Islet of Langerhans (tissue), 1 donor: Measurements from ENCODE around the gene LYRM4.

Experiments
- FAIRE-seq: peaks from one replicate; lab custom pipeline; 2011; peaks lifted over from hg19 to GRCh38; lab: Jason Lieb, UNC

LYRM4 gene

GRCh38 chr6:5203546-5203945, 57.2 kb downstream of the LYRM4 start:
- FAIRE-seq, result no peak

- no peak for FAIRE-seq
Observed at GRCh38 chr6:5202941-5203340, 57.8 kb downstream of the LYRM4 start.

GRCh38 chr6:5202206-5202605, 58.5 kb downstream of the LYRM4 start:
- no peak for FAIRE-seq

- no peak for FAIRE-seq
Observed at GRCh38 chr6:5201271-5201670, 59.5 kb downstream of the LYRM4 start.

GRCh38 chr6:5199702-5200101, 61.0 kb downstream of the LYRM4 start:
- FAIRE-seq, result no peak

- no peak for FAIRE-seq
Observed at GRCh38 chr6:5199283-5199682, 61.5 kb downstream of the LYRM4 start.

- no peak for FAIRE-seq
Observed at GRCh38 chr6:5197084-5197483, 63.7 kb downstream of the LYRM4 start.

GRCh38 chr6:5192135-5192794, 68.5 kb downstream of the LYRM4 start:
- FAIRE-seq, result no peak

- no peak for FAIRE-seq
Observed at GRCh38 chr6:5191722-5192121, 69.0 kb downstream of the LYRM4 start.

- FAIRE-seq, result no peak
Observed at GRCh38 chr6:5191222-5191621, 69.5 kb downstream of the LYRM4 start.

- FAIRE-seq, result no peak
Observed at GRCh38 chr6:5190507-5190906, 70.2 kb downstream of the LYRM4 start.

- no peak for FAIRE-seq
Observed at GRCh38 chr6:5188646-5189045, 72.1 kb downstream of the LYRM4 start.

- no peak for FAIRE-seq
Observed at GRCh38 chr6:5184878-5185277, 75.9 kb downstream of the LYRM4 start.

- FAIRE-seq, result no peak
Observed at GRCh38 chr6:5184218-5184617, 76.5 kb downstream of the LYRM4 start.

- FAIRE-seq, result no peak
Observed at GRCh38 chr6:5181510-5182317, 79.0 kb downstream of the LYRM4 start.

- FAIRE-seq, result no peak
Observed at GRCh38 chr6:5180636-5181035, 80.1 kb downstream of the LYRM4 start.

GRCh38 chr6:5179917-5180316, 80.8 kb downstream of the LYRM4 start:
- FAIRE-seq, result no peak

- FAIRE-seq, result no peak
Observed at GRCh38 chr6:5178806-5179205, 81.9 kb downstream of the LYRM4 start.

- no peak for FAIRE-seq
Observed at GRCh38 chr6:5175635-5176034, 85.1 kb downstream of the LYRM4 start.

- no peak for FAIRE-seq
Observed at GRCh38 chr6:5174756-5175549, 85.8 kb downstream of the LYRM4 start.

GRCh38 chr6:5174244-5174643, 86.5 kb downstream of the LYRM4 start:
- FAIRE-seq, result no peak

- FAIRE-seq, result no peak
Observed at GRCh38 chr6:5173810-5174209, 86.9 kb downstream of the LYRM4 start.

GRCh38 chr6:5172897-5173474, 87.8 kb downstream of the LYRM4 start:
- FAIRE-seq, result no peak
